Measurements from ENCODE around the gene CTNNB1.
A peak's percentile ranks its signal among the peaks of the same experiment; 100 is the strongest.

The CTNNB1 gene

GRCh38 chr3:41184394-41184793, 14.9 kb upstream of the CTNNB1 start:
- Histone ChIP-seq H2AFZ (ENCODE audit: insufficient read depth, low read length, poor library complexity) (no peak overlapping the region), H4K8ac (ENCODE audit: low read depth, low read length) (no peak overlapping the region), H3K23ac (ENCODE audit: low read length) (no peak overlapping the region), H3K9me3 (ENCODE audit: insufficient read depth, low read depth, low read length) (no peaks in the 10 kb centered on the region), H3K9ac (ENCODE audit: low read length) (no peak overlapping the region), H3K4me3 (ENCODE audit: low read depth, low read length) (no peak overlapping the region), H3K79me2 (ENCODE audit: control insufficient read depth, insufficient read depth, low read length, poor library complexity) (peaks cover 2% of the 10 kb centered on the region), H3K36me3 (ENCODE audit: control insufficient read depth in 1 of 2, insufficient read depth in 2 of 2, low read length in 2 of 2) (no peaks in the 10 kb centered on the region), H4K91ac (ENCODE audit: low read depth, low read length) (no peak overlapping the region), H2AK5ac (ENCODE audit: low read length) (peak overlapping the region; percentile 35), H3K14ac (ENCODE audit: low read length) (no peak overlapping the region), H2BK5ac (ENCODE audit: low read depth, low read length, poor library complexity) (no peak overlapping the region), H3K27me3 (ENCODE audit: insufficient read depth, low read length) (no peaks in the 10 kb centered on the region), H3K4ac (ENCODE audit: low read depth, low read length) (no peak overlapping the region), H3K4me1 (ENCODE audit: control insufficient read depth in 1 of 2, insufficient read depth in 2 of 2, low read length in 2 of 2) (peaks cover 14 to 16% of the 10 kb centered on the region in 2 experiments), H3K79me1 (ENCODE audit: low read length) (peaks cover 15% of the 10 kb centered on the region), H3K4me2 (ENCODE audit: low read length) (no peak overlapping the region), H2BK120ac (ENCODE audit: insufficient read depth, low read length, poor library complexity) (no peak overlapping the region), H3K27ac (ENCODE audit: low read depth, low read length) (no peak overlapping the region), H2BK12ac (ENCODE audit: low read length) (peak overlapping the region; percentile 46), H4K12ac (ENCODE audit: low read depth, low read length) (no peak overlapping the region), H3K18ac (ENCODE audit: low read length) (no peak overlapping the region)
- WGBS (ENCODE audit: extremely low coverage, insufficient coverage, insufficient read length): no CpG with 5 or more reads among the region's 1 CpG
- DNase-seq: no peak

GRCh38 chr3:41186297-41186696, 13.0 kb upstream of the CTNNB1 start:
- Histone ChIP-seq H3K9ac (ENCODE audit: low read length) (no peak overlapping the region), H3K18ac (ENCODE audit: low read length) (no peak overlapping the region), H4K8ac (ENCODE audit: low read depth, low read length) (no peak overlapping the region), H2BK120ac (ENCODE audit: insufficient read depth, low read length, poor library complexity) (no peak overlapping the region), H3K4me2 (ENCODE audit: low read length) (no peak overlapping the region), H3K4me3 (ENCODE audit: low read depth, low read length) (no peak overlapping the region), H2BK5ac (ENCODE audit: low read depth, low read length, poor library complexity) (no peak overlapping the region), H4K12ac (ENCODE audit: low read depth, low read length) (no peak overlapping the region), H2AFZ (ENCODE audit: insufficient read depth, low read length, poor library complexity) (no peak overlapping the region), H3K79me2 (ENCODE audit: control insufficient read depth, insufficient read depth, low read length, poor library complexity) (peaks cover 2% of the 10 kb centered on the region), H3K36me3 (ENCODE audit: control insufficient read depth in 1 of 2, insufficient read depth in 2 of 2, low read length in 2 of 2) (no peaks in the 10 kb centered on the region), H3K27me3 (ENCODE audit: insufficient read depth, low read length) (no peaks in the 10 kb centered on the region), H3K27ac (ENCODE audit: low read depth, low read length) (no peak overlapping the region), H4K91ac (ENCODE audit: low read depth, low read length) (no peak overlapping the region), H3K4ac (ENCODE audit: low read depth, low read length) (no peak overlapping the region), H3K4me1 (ENCODE audit: control insufficient read depth in 1 of 2, insufficient read depth in 2 of 2, low read length in 2 of 2) (peaks cover 12 to 14% of the 10 kb centered on the region in 2 experiments), H2AK5ac (ENCODE audit: low read length) (no peak overlapping the region), H3K9me3 (ENCODE audit: insufficient read depth, low read depth, low read length) (no peaks in the 10 kb centered on the region), H2BK12ac (ENCODE audit: low read length) (no peak overlapping the region), H3K14ac (ENCODE audit: low read length) (no peak overlapping the region), H3K23ac (ENCODE audit: low read length) (no peak overlapping the region), H3K79me1 (ENCODE audit: low read length) (peaks cover 13% of the 10 kb centered on the region)
- WGBS (ENCODE audit: extremely low coverage, insufficient coverage, insufficient read length): no CpG with 5 or more reads among the region's 1 CpG
- no peak for DNase-seq

- Histone ChIP-seq H3K14ac (ENCODE audit: low read length) (no peak overlapping the region), H2AK5ac (ENCODE audit: low read length) (no peak overlapping the region), H3K79me1 (ENCODE audit: low read length) (peaks cover 3% of the 10 kb centered on the region), H3K27ac (ENCODE audit: low read depth, low read length) (no peak overlapping the region), H3K27me3 (ENCODE audit: insufficient read depth, low read length) (no peaks in the 10 kb centered on the region), H2BK5ac (ENCODE audit: low read depth, low read length, poor library complexity) (no peak overlapping the region), H4K8ac (ENCODE audit: low read depth, low read length) (no peak overlapping the region), H3K4me2 (ENCODE audit: low read length) (no peak overlapping the region), H3K36me3 (ENCODE audit: control insufficient read depth in 1 of 2, insufficient read depth in 2 of 2, low read length in 2 of 2) (no peaks in the 10 kb centered on the region), H3K4me3 (ENCODE audit: low read depth, low read length) (no peak overlapping the region), H2BK120ac (ENCODE audit: insufficient read depth, low read length, poor library complexity) (no peak overlapping the region), H3K9ac (ENCODE audit: low read length) (no peak overlapping the region), H3K4me1 (ENCODE audit: control insufficient read depth in 1 of 2, insufficient read depth in 2 of 2, low read length in 2 of 2) (peaks cover 0 to 2% of the 10 kb centered on the region in 2 experiments), H2AFZ (ENCODE audit: insufficient read depth, low read length, poor library complexity) (no peak overlapping the region), H3K9me3 (ENCODE audit: insufficient read depth, low read depth, low read length) (no peaks in the 10 kb centered on the region), H2BK12ac (ENCODE audit: low read length) (no peak overlapping the region), H3K23ac (ENCODE audit: low read length) (no peak overlapping the region), H4K12ac (ENCODE audit: low read depth, low read length) (no peak overlapping the region), H3K18ac (ENCODE audit: low read length) (no peak overlapping the region), H3K4ac (ENCODE audit: low read depth, low read length) (no peak overlapping the region), H3K79me2 (ENCODE audit: control insufficient read depth, insufficient read depth, low read length, poor library complexity) (no peaks in the 10 kb centered on the region), H4K91ac (ENCODE audit: low read depth, low read length) (no peak overlapping the region)
- no CpG with 5 or more reads among the region's 3 CpGs for WGBS (ENCODE audit: extremely low coverage, insufficient coverage, insufficient read length)
- peak in 1 of 2 donors; percentile 49 for DNase-seq
Measured at GRCh38 chr3:41188306-41188705, 11.0 kb upstream of the CTNNB1 start.

- no peak overlapping the region for H2AK5ac ChIP-seq (ENCODE audit: low read length)
- H4K91ac ChIP-seq (ENCODE audit: low read depth, low read length): no peak overlapping the region
- H3K18ac ChIP-seq (ENCODE audit: low read length): no peak overlapping the region
- H3K4me3 ChIP-seq (ENCODE audit: low read depth, low read length): no peak overlapping the region
- no peaks in the 10 kb centered on the region for H3K4me1 ChIP-seq (ENCODE audit: control insufficient read depth in 1 of 2, insufficient read depth in 2 of 2, low read length in 2 of 2)
- H3K4me2 ChIP-seq (ENCODE audit: low read length): no peak overlapping the region
- no peak overlapping the region for H4K12ac ChIP-seq (ENCODE audit: low read depth, low read length)
- no peak overlapping the region for H4K8ac ChIP-seq (ENCODE audit: low read depth, low read length)
- no peak overlapping the region for H3K14ac ChIP-seq (ENCODE audit: low read length)
- H3K23ac ChIP-seq (ENCODE audit: low read length): no peak overlapping the region
- H2AFZ ChIP-seq (ENCODE audit: insufficient read depth, low read length, poor library complexity): no peak overlapping the region
- H3K36me3 ChIP-seq (ENCODE audit: control insufficient read depth in 1 of 2, insufficient read depth in 2 of 2, low read length in 2 of 2): no peaks in the 10 kb centered on the region
- H3K9ac ChIP-seq (ENCODE audit: low read length): no peak overlapping the region
- no CpG with 5 or more reads among the region's 1 CpG for WGBS (ENCODE audit: extremely low coverage, insufficient coverage, insufficient read length)
- no peak overlapping the region for H2BK12ac ChIP-seq (ENCODE audit: low read length)
- H3K9me3 ChIP-seq (ENCODE audit: insufficient read depth, low read depth, low read length): no peaks in the 10 kb centered on the region
- no peak for DNase-seq
- H3K27ac ChIP-seq (ENCODE audit: low read depth, low read length): no peak overlapping the region
- H2BK120ac ChIP-seq (ENCODE audit: insufficient read depth, low read length, poor library complexity): no peak overlapping the region
- H3K79me2 ChIP-seq (ENCODE audit: control insufficient read depth, insufficient read depth, low read length, poor library complexity): no peaks in the 10 kb centered on the region
- H2BK5ac ChIP-seq (ENCODE audit: low read depth, low read length, poor library complexity): no peak overlapping the region
- H3K79me1 ChIP-seq (ENCODE audit: low read length): no peaks in the 10 kb centered on the region
- no peaks in the 10 kb centered on the region for H3K27me3 ChIP-seq (ENCODE audit: insufficient read depth, low read length)
- no peak overlapping the region for H3K4ac ChIP-seq (ENCODE audit: low read depth, low read length)
Measured at GRCh38 chr3:41190509-41191284, 8.6 kb upstream of the CTNNB1 start.
